ENCODE results near the gene FZR1.

FZR1 gene

GRCh38 chr19:3474010-3474409, 32.1 kb upstream of the FZR1 start:
- no peak for DNase-seq

- no peak for DNase-seq
Observed at GRCh38 chr19:3474614-3475013, 31.5 kb upstream of the FZR1 start.

- no peak for DNase-seq
Observed at GRCh38 chr19:3475449-3475848, 30.7 kb upstream of the FZR1 start.

- no peak for DNase-seq
Observed at GRCh38 chr19:3476830-3477229, 29.3 kb upstream of the FZR1 start.

GRCh38 chr19:3477506-3477905, 28.6 kb upstream of the FZR1 start:
- DNase-seq: no peak

GRCh38 chr19:3477951-3478350, 28.2 kb upstream of the FZR1 start:
- DNase-seq: no peak

- DNase-seq: no peak
Observed at GRCh38 chr19:3478409-3479176, 27.5 kb upstream of the FZR1 start.

- no peak for DNase-seq
Observed at GRCh38 chr19:3479177-3479833, 26.8 kb upstream of the FZR1 start.

- peak; percentile 22 for DNase-seq
Observed at GRCh38 chr19:3479834-3480215, 26.3 kb upstream of the FZR1 start.

- DNase-seq: no peak
Observed at GRCh38 chr19:3480383-3481091, 25.6 kb upstream of the FZR1 start, which contains the start of gene SMIM24. Gene SMIM24 (minus strand): TSS chr19:3480525. CDS start chr19:3480463, 62 bp downstream.

- no peak for DNase-seq
Observed at GRCh38 chr19:3481241-3482090, 24.6 kb upstream of the FZR1 start.

GRCh38 chr19:3482507-3483225, 23.4 kb upstream of the FZR1 start:
- no peak for DNase-seq

GRCh38 chr19:3483226-3483628, 22.9 kb upstream of the FZR1 start, which contains the start of gene SMIM44:
Gene SMIM44 (minus strand): TSS chr19:3483441. CDS start chr19:3483403, 38 bp downstream.
- DNase-seq: no peak

GRCh38 chr19:3491396-3492119, 14.6 kb upstream of the FZR1 start:
- no peak for DNase-seq

- no peak for DNase-seq
Observed at GRCh38 chr19:3492131-3492839, 13.8 kb upstream of the FZR1 start.

GRCh38 chr19:3492919-3493318, 13.2 kb upstream of the FZR1 start:
- DNase-seq: no peak

GRCh38 chr19:3493651-3494050, 12.5 kb upstream of the FZR1 start:
- no peak for DNase-seq

GRCh38 chr19:3494051-3494450, 12.1 kb upstream of the FZR1 start:
- no peak for DNase-seq

GRCh38 chr19:3494559-3494958, 11.6 kb upstream of the FZR1 start:
- DNase-seq: peak; percentile 34

- DNase-seq: no peak
Observed at GRCh38 chr19:3496392-3497273, 9.5 kb upstream of the FZR1 start.

Measured in NCI-H2029 (cell line).